GM18870 (cell line): Measurements from ENCODE around the gene PRSS33.

Source experiments
- ATAC-seq: cut with Tn5 transposase; IDR thresholded peaks from one replicate; pipeline ENCODE4 v1.9.1; 2021; ENCODE audit warnings: moderate library complexity; ENCODE audit not compliant: unreplicated experiment

Gene PRSS33

DNA sequence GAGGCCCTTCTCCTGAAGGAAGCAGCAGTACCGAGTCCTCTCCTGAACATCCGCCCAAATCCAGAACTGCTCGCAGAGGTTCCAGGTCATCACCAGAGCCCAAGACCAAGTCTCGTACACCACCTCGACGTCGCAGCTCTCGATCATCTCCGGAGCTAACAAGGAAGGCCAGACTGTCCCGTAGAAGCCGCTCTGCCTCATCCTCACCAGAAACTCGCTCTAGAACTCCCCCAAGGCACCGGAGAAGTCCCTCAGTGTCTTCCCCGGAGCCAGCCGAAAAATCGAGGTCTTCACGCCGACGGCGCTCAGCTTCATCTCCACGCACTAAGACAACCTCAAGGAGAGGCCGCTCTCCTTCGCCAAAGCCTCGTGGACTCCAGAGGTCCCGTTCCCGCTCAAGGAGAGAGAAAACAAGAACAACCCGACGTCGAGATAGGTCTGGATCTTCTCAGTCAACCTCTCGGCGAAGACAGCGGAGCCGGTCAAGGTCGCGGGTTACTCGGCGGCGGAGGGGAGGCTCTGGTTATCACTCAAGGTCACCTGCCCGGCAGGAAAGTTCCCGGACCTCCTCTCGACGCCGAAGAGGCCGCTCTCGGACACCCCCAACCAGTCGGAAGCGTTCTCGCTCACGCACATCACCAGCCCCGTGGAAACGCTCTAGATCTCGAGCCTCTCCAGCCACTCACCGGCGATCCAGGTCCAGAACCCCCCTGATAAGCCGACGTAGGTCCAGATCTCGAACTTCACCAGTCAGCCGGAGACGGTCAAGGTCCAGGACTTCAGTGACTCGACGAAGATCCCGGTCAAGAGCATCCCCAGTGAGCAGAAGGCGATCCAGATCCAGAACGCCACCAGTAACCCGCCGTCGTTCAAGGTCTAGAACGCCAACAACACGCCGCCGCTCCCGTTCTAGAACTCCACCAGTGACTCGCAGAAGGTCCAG is 21.6 kb downstream of the PRSS33 start:
- ATAC-seq = no peak

GRCh38 chr16:2764718-2765117 is 22.6 kb downstream of the PRSS33 start:
- ATAC-seq = no peak

DNA sequence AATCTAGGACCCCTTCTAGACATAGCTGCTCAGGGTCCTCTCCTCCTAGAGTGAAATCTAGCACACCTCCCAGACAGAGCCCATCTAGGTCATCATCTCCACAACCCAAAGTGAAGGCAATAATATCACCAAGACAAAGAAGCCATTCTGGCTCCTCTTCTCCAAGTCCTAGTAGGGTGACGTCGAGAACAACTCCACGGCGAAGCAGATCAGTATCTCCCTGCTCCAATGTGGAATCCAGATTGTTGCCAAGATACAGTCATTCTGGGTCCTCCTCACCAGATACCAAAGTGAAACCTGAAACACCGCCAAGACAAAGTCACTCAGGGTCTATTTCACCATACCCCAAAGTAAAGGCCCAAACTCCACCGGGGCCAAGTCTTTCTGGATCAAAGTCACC is 24.2 kb downstream of the PRSS33 start:
- ATAC-seq = no peak

GRCh38 chr16:2762711-2763110 is 24.6 kb downstream of the PRSS33 start:
- no peak for ATAC-seq

- ATAC-seq = no peak
Observed at GRCh38 chr16:2761886-2762583, 25.3 kb downstream of the PRSS33 start.

- no peak for ATAC-seq
Observed at GRCh38 chr16:2761472-2761871, 25.9 kb downstream of the PRSS33 start.

- ATAC-seq = no peak
Observed at GRCh38 chr16:2757344-2757743, 30.0 kb downstream of the PRSS33 start.

- no peak for ATAC-seq
Observed at GRCh38 chr16:2756288-2757015, 30.9 kb downstream of the PRSS33 start.

- no peak for ATAC-seq
Observed at GRCh38 chr16:2755158-2755557, 32.2 kb downstream of the PRSS33 start.

- no peak for ATAC-seq
Observed at GRCh38 chr16:2753733-2754020, 33.7 kb downstream of the PRSS33 start.

DNA sequence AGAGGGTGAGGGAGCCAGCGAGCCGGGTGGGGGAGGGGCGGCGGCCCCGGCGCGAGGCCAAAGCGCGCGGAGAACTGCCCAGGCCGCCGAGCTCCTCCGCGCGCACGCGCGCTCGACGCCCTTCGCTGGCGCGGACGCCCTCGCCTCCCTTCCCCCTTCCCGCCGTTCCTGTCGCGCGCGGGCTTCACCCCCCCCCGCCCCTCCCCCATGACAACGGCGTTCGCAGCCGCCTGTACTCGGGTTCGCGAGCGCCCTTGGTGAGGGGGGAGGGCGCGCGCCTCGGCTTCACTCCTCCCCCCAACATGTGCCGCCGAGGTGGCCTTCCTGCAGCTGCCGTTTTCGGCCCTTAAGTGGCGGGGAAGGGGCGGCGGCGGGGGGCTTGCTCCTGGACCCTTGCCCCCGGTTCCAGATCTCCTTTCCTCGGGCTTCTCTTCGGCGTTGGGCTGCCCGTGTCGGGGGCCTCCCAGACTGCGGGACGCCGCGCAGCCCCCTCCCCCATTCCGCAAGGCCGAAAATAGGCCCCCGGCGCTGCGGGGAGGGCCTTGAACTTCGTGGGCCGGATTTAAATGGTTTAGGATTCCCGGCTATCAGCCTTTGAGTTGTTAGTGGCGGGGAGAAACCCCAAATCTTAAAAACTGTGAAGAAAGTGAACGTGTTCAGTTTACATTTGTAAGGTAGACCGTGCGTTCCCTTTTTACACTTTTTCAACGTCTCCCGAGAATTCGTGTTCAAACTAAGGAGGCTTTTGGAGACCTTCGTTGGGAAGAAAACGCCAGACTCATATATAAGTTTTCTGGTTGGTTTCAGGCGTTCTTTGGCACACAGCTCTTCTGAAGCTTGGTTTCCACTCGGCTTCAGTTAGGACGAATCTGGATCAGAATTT is 34.3 kb downstream of the PRSS33 start:
- ATAC-seq = no peak

- peak; percentile 78 for ATAC-seq
Observed at GRCh38 chr16:2752035-2752849, 35.1 kb downstream of the PRSS33 start, which contains the start of gene SRRM2. Gene SRRM2, plus strand, starts transcription at chr16:2752638. Its CDS starts 3,727 bp downstream, at chr16:2756365.

DNA sequence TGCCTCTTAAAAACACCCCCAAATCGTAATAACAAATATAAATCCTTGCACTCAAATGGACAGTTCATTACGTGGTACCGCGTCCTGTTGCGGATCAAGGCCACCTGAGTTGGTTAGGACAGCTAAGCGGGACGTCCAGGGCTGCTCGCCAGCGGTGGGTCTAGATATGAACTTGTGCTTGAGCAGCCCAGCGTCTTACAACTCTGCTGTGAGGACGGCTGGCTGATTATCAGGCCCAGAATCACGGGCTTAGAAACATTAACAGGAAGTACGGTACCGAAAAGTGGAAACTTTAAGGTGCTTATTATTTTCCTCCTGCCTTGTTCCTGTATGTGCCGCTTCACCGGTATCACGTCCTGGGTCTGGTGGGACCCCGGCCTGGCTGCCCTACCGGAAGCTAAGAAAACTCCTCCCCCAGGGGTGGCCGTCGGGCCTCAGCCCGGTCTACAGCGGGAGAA is 35.8 kb downstream of the PRSS33 start:
- no peak for ATAC-seq

GRCh38 chr16:2749936-2750335 is 37.4 kb downstream of the PRSS33 start:
- ATAC-seq = no peak

GRCh38 chr16:2749476-2749875 is 37.9 kb downstream of the PRSS33 start:
- no peak for ATAC-seq

- no peak for ATAC-seq
Observed at GRCh38 chr16:2748757-2749455, 38.5 kb downstream of the PRSS33 start.

DNA sequence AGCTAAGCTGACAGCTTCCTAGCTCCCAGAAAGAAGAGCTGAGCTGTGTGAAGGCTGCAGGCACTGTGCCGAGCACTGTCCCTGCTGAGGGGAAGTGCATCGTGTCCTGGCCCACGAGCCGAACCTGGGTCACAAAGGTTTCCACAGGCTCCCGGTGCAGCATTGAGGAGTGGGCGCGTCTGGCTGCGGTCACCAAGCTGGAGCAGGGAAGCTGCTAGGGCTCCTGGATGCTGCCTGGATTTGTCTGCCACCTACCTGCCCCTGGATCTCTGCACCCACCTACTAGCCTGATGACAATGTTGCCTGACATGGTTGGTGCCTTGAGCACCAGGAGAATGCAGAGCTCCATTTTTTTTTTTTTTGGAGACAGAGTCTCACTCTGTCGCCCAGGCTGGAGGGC is 41.4 kb downstream of the PRSS33 start:
- no peak for ATAC-seq

DNA sequence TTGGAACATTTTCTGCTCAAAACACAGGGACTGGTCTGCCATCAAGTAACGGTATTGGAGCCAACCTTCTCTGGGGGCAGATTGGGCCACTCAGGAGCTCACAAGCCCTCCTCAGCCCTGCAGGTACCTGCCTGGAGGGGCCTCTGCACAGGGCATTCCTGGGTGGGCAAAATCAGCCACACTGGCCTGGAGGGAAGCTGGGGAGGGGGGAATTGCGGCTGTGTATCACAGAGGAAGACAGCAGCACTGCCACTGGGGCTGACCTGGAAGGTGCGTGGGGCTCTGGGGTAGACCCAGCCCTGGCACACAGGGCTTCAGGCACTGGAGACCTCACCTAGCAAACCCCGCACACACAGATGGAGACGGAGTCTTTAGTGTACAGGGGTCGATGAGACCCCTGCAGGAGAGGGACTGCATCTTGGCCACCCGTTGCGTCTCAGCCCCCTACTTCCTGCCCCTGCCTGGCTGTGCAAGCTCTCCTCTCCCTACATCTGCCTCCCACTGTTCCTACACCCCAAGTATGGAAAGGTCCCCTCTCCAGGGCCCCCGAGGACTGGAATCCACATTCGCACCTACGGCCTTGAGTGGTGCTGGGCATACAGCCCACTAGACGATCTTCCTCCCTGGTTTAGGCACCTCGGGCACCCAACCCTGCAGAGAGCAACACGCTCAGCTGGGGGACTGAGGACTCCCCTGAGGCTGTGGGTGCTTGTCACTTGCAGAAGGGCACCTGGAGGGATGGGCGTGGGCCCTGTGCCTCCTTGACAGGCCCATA is 42.1 kb downstream of the PRSS33 start:
- no peak for ATAC-seq
